ENCODE results near the gene TWIST2.

GRCh38 chr2:238916875-238917590 lies 69.1 kb downstream of the TWIST2 start:
- TF ChIP-seq USF1 (IDR thresholded peaks at IDR 0.05) (no peak), MAX (IDR thresholded peaks at IDR 0.05) (0 out of 2 replicates have a peak, but pooled peaks have one; percentile 16), EP300 (IDR thresholded peaks at IDR 0.05; ENCODE audit: borderline replicate concordance) (peak; percentile 47; the same call in 1 of the 2 replicates), TAF1 (IDR thresholded peaks at IDR 0.05; ENCODE audit: low read depth) (no peak), FOXM1 (IDR thresholded peaks at IDR 0.05; ENCODE audit: borderline replicate concordance, low read depth) (no peak), NFIC (IDR thresholded peaks at IDR 0.05) (peak; percentile 41; the same call in 1 of the 2 replicates)
